Vagina (tissue), 2 donors: ENCODE measurements around the gene UBE2N. TPM values are rescaled to one million over a fixed set of nuclear protein-coding genes. Genes with fewer than 3 reads are reported as not detected.
"Not testable (repeated sequence)": the region's sequence is repeated elsewhere in the genome, so short reads cannot be mapped to it uniquely, and the experiment has no call there.

Experiments used
- DNase-seq, 2 donors: peaks; one replicate each; pipeline ENCODE4 v3.0.0-alpha.2; 2017; ENCODE audit errors: extremely low spot score in 2 of 2
- H3K27ac ChIP-seq: fragments of 200-600 bp; sonication (generic); one replicate; pipeline ENCODE4 v1.5.1; 2019
- H3K27me3 ChIP-seq: fragments of 200-600 bp; sonication (generic); one replicate; pipeline ENCODE4 v1.5.1; 2019
- H3K36me3 ChIP-seq, 2 donors: fragments of 200-600 bp; sonication (generic); one replicate each; pipeline ENCODE4 v1.5.1; 2017 to 2019
- H3K4me1 ChIP-seq: fragments of 200-600 bp; sonication (generic); one replicate; pipeline ENCODE4 v1.5.1; 2019
- H3K4me3 ChIP-seq, 2 donors: fragments of 200-600 bp; sonication (generic); 1 replicate in 1 of 2; 2 replicates in 1 of 2; pipeline ENCODE4 v1.5.1; 2016 to 2019
- H3K9me3 ChIP-seq: fragments of 200-600 bp; sonication (generic); one replicate; pipeline ENCODE4 v1.5.1; 2019
- POLR2A ChIP-seq, 2 donors: fragments of 450-650 bp; IDR thresholded peaks; one replicate each; pipeline ENCODE4 v1.6.1; 2017; ENCODE audit warnings: antibody characterized with exemption in 2 of 2, mild to moderate bottlenecking in 2 of 2, moderate library complexity in 2 of 2
- POLR2AphosphoS5 ChIP-seq, 2 donors: sonication (generic); formaldehyde crosslinking; IDR thresholded peaks; one replicate each; pipeline ENCODE4 v1.9.0; 2017; ENCODE audit warnings: antibody characterized with exemption in 2 of 2, mild to moderate bottlenecking in 2 of 2, low read depth in 1 of 2; ENCODE audit not compliant: insufficient read depth in 1 of 2
- intact Hi-C: fragments of 100-400 bp; cut with DNase I; formaldehyde crosslinking; loops from one replicate; pipeline ENCODE4 v1.15.1; 2023
- total RNA-seq: library from RNA; depleted of rRNA; stranded (reverse); fragments of >200 nt; gene quantifications from one replicate; pipeline ENCODE4 v1.2.3, GENCODE V29; 2016
- TF ChIP-seq, protein P1 (sequence below), 3 experiments: fragments of 450-650 bp in 2 of 3; fragments of 200-600 bp in 1 of 3; sonication (generic) in 1 of 3; IDR thresholded peaks; one replicate each; pipeline ENCODE4 v1.5.1; 2017 to 2019; ENCODE audit warnings: antibody characterized with exemption in 3 of 3, mild to moderate bottlenecking in 2 of 3, moderate library complexity in 2 of 3

The UBE2N gene
- total RNA-seq, 1 donor from 2014 or later: 52.5 TPM

DNA sequence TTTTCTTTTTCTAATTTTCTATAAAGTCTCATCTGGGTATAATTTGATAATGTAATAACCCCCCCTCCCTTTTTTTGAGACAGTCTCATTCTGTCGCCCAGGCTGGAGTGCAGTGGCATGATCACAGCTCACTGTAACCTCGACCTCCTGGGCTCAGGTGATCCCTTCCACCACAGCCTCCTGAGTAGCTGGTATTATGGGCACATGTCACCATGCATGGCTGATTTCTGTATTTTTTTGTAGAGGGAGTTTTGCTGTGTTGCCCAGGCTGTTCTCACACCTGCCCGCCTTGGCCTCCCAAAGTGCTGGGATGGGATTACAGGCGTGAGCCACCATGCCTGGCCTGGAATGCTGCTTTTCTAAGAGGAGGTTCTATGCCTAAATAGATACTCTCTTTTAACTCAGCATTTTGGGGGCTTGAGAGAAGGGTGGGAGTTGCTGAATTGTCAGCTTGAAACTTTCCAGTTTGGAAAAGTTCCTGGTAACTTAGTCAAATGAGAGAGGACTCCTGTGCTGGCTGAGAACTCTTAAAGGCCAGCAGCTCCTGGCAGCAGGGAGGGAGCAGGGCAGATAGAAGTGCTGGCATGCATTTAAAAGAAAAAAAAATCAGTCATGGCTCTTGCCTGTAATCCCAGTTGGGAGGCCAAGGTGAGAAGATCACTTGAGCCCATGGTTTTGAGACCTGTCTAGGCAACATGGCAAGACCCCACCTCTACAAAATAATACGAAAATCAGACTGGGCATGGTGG lies 51.0 kb downstream of the UBE2N start:
- no peak overlapping the region for H3K27ac ChIP-seq
- intact Hi-C loops: loop anchor here (10.0 kb wide), 1 partner anchor 396 kb away; no protein-coding TSS in a partner anchor
- no peaks in the 10 kb centered on the region for H3K9me3 ChIP-seq
- DNase-seq: no peak
- no peaks in the 10 kb centered on the region for H3K27me3 ChIP-seq
- TF ChIP-seq, protein P1, sequence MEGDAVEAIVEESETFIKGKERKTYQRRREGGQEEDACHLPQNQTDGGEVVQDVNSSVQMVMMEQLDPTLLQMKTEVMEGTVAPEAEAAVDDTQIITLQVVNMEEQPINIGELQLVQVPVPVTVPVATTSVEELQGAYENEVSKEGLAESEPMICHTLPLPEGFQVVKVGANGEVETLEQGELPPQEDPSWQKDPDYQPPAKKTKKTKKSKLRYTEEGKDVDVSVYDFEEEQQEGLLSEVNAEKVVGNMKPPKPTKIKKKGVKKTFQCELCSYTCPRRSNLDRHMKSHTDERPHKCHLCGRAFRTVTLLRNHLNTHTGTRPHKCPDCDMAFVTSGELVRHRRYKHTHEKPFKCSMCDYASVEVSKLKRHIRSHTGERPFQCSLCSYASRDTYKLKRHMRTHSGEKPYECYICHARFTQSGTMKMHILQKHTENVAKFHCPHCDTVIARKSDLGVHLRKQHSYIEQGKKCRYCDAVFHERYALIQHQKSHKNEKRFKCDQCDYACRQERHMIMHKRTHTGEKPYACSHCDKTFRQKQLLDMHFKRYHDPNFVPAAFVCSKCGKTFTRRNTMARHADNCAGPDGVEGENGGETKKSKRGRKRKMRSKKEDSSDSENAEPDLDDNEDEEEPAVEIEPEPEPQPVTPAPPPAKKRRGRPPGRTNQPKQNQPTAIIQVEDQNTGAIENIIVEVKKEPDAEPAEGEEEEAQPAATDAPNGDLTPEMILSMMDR (IDR thresholded peaks at IDR 0.05): no peak
- TF ChIP-seq POLR2AphosphoS5 (IDR thresholded peaks at IDR 0.05; ENCODE audit: insufficient read depth in 1 of 2, low read depth in 1 of 2): no peak
- TF ChIP-seq POLR2A (IDR thresholded peaks at IDR 0.05): no peak
- peaks cover 0 to 6% of the 10 kb centered on the region in 2 donors for H3K36me3 ChIP-seq
- peaks cover 52% of the 10 kb centered on the region for H3K4me1 ChIP-seq
- H3K4me3 ChIP-seq: no peak overlapping the region

DNA sequence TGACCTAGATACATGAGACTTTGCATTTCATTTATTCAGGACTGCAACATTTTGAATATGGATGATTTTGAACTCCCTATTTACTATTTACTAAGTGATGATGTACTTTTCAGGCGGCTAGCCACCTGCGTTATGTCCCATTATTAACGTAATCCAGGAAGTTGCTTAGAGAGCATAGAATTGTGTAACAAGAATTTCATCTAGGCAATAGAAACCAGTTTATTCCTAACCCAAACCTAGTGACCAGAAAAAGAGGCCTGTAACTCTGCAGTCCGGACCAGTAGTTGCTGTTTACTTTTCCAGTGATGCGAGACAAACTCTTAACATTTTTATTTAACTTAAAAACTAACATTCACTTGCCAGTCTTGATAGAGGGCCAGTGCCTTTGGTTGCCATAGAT lies 51.7 kb downstream of the UBE2N start:
- Histone ChIP-seq H3K27ac (no peak overlapping the region), H3K4me3 (no peak overlapping the region), H3K9me3 (no peaks in the 10 kb centered on the region), H3K27me3 (no peaks in the 10 kb centered on the region), H3K4me1 (peaks cover 55% of the 10 kb centered on the region), H3K36me3 (no peaks in the 10 kb centered on the region)
- TF ChIP-seq POLR2A (IDR thresholded peaks at IDR 0.05): no peak
- no peak for TF ChIP-seq POLR2AphosphoS5 (IDR thresholded peaks at IDR 0.05; ENCODE audit: insufficient read depth in 1 of 2, low read depth in 1 of 2)
- TF ChIP-seq, protein P1 (IDR thresholded peaks at IDR 0.05): no peak
- intact Hi-C loops: loop anchor here (10.0 kb wide), 1 partner anchor 395 kb away; no protein-coding TSS in a partner anchor
- DNase-seq: no peak

DNA sequence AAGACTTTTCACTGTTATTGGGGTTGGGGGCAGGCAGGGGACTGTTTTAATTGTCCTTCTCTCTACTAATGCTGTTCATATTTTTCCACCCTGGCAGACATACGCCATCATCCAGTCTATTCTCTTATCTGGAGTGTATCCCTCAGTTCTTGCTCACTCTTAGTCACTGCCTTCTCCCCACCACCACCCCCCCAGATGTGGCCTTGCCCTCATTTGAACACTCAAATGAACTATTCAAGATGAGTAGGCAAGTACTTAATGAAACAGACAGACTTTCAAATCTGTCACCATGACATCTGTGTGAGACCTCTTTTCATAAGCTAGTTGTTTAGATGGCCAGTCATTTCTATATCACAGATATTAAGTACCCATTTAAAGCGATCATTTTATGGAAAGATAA lies 54.0 kb downstream of the UBE2N start:
- intact Hi-C loops: no loop called here
- TF ChIP-seq POLR2A (IDR thresholded peaks at IDR 0.05): no peak
- TF ChIP-seq, protein P1 (IDR thresholded peaks at IDR 0.05): no peak
- no peak for TF ChIP-seq POLR2AphosphoS5 (IDR thresholded peaks at IDR 0.05; ENCODE audit: insufficient read depth in 1 of 2, low read depth in 1 of 2)
- Histone ChIP-seq H3K27me3 (no peaks in the 10 kb centered on the region), H3K27ac (no peak overlapping the region), H3K36me3 (no peaks in the 10 kb centered on the region), H3K4me1 (peaks cover 73% of the 10 kb centered on the region), H3K9me3 (no peaks in the 10 kb centered on the region), H3K4me3 (no peak overlapping the region)
- no peak for DNase-seq

DNA sequence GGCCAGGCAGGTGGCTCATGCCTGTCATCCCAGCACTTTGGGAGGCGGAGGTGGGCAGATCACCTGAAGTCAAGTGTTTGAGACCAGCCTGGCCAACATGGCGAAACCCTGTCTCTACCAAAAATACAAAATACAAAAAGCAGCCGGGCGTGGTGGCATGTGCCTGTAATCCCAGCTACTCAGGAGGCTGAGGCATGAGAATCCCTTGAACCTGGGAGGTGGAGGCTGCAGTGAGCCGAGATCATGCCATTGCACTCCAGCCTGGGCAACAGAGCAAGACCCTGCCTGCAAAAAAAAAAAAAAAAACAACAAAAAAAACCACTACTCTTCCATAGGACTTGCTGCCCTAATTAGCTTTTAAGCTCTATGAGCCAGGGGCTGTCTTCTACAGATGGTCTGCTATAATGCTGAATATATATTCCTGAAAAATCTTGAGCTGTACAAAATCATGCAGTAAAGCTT lies 59.7 kb downstream of the UBE2N start:
- H3K9me3 ChIP-seq, H3K36me3 ChIP-seq, intact Hi-C loops, H3K27me3 ChIP-seq, H3K27ac ChIP-seq, DNase-seq: not testable (repeated sequence)
- Histone ChIP-seq H3K4me3 (peak overlapping the region in 1 of 2 donors; percentile 76), H3K4me1 (peaks cover 72% of the 10 kb centered on the region)

DNA sequence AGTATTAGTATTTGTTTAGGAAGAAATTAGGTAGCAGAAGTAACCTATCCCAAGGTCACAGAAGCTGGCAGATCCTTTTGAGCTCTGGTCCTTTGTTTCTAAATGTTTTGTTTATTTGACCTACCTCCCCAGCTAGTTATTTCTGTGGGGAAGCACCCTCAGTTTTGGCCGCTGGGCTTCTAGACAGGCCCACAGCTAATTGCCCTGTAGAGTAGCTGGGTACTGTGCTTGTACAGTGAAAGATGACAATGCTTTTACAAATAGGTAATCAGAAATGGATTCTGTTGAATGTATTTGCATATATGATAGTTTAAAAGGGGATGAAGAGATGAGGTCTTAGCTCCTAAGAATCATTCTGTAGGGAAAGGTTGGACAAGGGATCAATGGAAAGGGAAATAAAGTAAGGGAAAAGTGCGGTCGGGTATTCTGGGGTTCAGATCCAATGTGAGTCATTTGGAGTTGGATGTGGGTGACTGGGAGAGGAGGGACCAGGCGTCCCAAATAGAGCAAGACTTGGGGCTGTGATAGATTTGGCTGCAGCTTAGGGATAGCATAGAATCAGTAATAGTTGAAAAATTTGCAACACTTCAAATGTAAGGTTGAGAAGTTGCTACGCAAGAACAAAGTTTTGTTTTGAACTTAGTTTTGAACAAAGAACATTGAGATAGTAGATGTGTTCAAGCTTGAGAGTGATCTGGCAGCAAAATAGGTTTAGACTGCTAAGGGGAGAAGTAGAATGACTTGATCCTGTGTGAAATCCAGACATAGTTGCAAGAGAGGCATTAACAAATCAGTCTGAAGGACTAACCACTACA lies 60.4 kb downstream of the UBE2N start:
- no peak for TF ChIP-seq POLR2AphosphoS5 (IDR thresholded peaks at IDR 0.05; ENCODE audit: insufficient read depth in 1 of 2, low read depth in 1 of 2)
- no peak for TF ChIP-seq POLR2A (IDR thresholded peaks at IDR 0.05)
- TF ChIP-seq, protein P1 (IDR thresholded peaks at IDR 0.05): no peak

More for the DNA sequence above, 60.4 kb downstream of the UBE2N start:
- H3K36me3 ChIP-seq: no peaks in the 10 kb centered on the region
- peak overlapping the region in 1 of 2 donors; percentile 76 for H3K4me3 ChIP-seq
- peaks cover 74% of the 10 kb centered on the region for H3K4me1 ChIP-seq
- H3K9me3 ChIP-seq: no peaks in the 10 kb centered on the region
- intact Hi-C loops: no loop called here
- H3K27ac ChIP-seq: peak overlapping the region; percentile 91
- H3K27me3 ChIP-seq: no peaks in the 10 kb centered on the region
- DNase-seq: no peak
